GM12878 (cell line): ENCODE data around the gene COX7C. TPM values are rescaled to one million over a fixed set of nuclear protein-coding genes. Genes with fewer than 3 reads are reported as not detected.

Source experiments
- BACH1 ChIP-seq: fragments of 450-650 bp; IDR thresholded peaks from 2 replicates; pipeline ENCODE4 v1.6.1; 2017; ENCODE audit warnings: mild to moderate bottlenecking, borderline replicate concordance
- CEBPB ChIP-seq, 2 experiments: fragments of 150-350 bp in 1 of 2; IDR thresholded peaks; 2 replicates each; pipeline ENCODE4 v1.6.1; 2012 to 2014; ENCODE audit warnings: low read depth in 2 of 2, low read length in 2 of 2, borderline replicate concordance in 1 of 2, inconsistent platforms in 1 of 2
- CHD2 ChIP-seq: IDR thresholded peaks from 2 replicates; pipeline ENCODE4 v1.6.1; 2011; ENCODE audit warnings: low read depth, low read length, improper control_type of control experiment, borderline replicate concordance
- CREM ChIP-seq: IDR thresholded peaks from 2 replicates; pipeline ENCODE4 v1.6.1; 2014; ENCODE audit warnings: antibody characterized with exemption, low read depth
- EED ChIP-seq: sonication (generic); IDR thresholded peaks from 2 replicates; pipeline ENCODE4 v1.6.1; 2016; ENCODE audit warnings: antibody characterized with exemption, low read depth
- FOXM1 ChIP-seq: IDR thresholded peaks from 2 replicates; pipeline ENCODE4 v1.6.1; 2012; ENCODE audit warnings: low read depth, mild to moderate bottlenecking, inconsistent platforms, low read length, moderate library complexity
- IKZF1 ChIP-seq: fragments of 450-650 bp; conservative IDR thresholded peaks from 2 replicates; pipeline ENCODE4 v1.6.1; 2017; ENCODE audit warnings: antibody characterized with exemption, mild to moderate bottlenecking
- KAT2A ChIP-seq: conservative IDR thresholded peaks from 2 replicates; pipeline ENCODE4 v1.6.1; 2011; ENCODE audit warnings: low read depth, low read length; ENCODE audit not compliant: control insufficient read depth
- KLF5 ChIP-seq: fragments of 450-650 bp; IDR thresholded peaks from 2 replicates; pipeline ENCODE4 v1.6.1; 2014; ENCODE audit warnings: mild to moderate bottlenecking; ENCODE audit not compliant: partially characterized antibody
- PAX5 ChIP-seq: IDR thresholded peaks from 2 replicates; pipeline ENCODE4 v1.6.1; 2011; ENCODE audit warnings: low read depth, low read length, borderline replicate concordance
- PML ChIP-seq: IDR thresholded peaks from 2 replicates; pipeline ENCODE4 v1.6.1; 2012; ENCODE audit warnings: low read length, inconsistent platforms
- SMAD1 ChIP-seq: fragments of 450-650 bp; IDR thresholded peaks from 2 replicates; pipeline ENCODE4 v1.6.1; 2018; ENCODE audit warnings: mild to moderate bottlenecking, low read depth; ENCODE audit not compliant: partially characterized antibody
- SRF ChIP-seq, 2 experiments: IDR thresholded peaks; 2 replicates each; pipeline ENCODE4 v1.6.1; 2011; ENCODE audit warnings: low read depth in 2 of 2, low read length in 2 of 2, mild to moderate bottlenecking in 1 of 2, moderate library complexity in 1 of 2
- STAT1 ChIP-seq: fragments of 450-650 bp; conservative IDR thresholded peaks from 2 replicates; pipeline ENCODE4 v1.6.1; 2014; ENCODE audit warnings: antibody characterized with exemption, mild to moderate bottlenecking
- STAT3 ChIP-seq: IDR thresholded peaks from 2 replicates; pipeline ENCODE4 v1.6.1; 2011; ENCODE audit warnings: low read depth, low read length, improper control_type of control experiment
- TAF1 ChIP-seq: IDR thresholded peaks from 2 replicates; pipeline ENCODE4 v1.6.1; 2011; ENCODE audit warnings: mild to moderate bottlenecking, low read depth, low read length, borderline replicate concordance
- TCF12 ChIP-seq: IDR thresholded peaks from 2 replicates; pipeline ENCODE4 v1.6.1; 2011; ENCODE audit warnings: low read depth, mild to moderate bottlenecking, low read length
- TCF3 ChIP-seq: IDR thresholded peaks from 2 replicates; pipeline ENCODE4 v1.6.1; 2012; ENCODE audit warnings: low read depth, mild to moderate bottlenecking, low read length, borderline replicate concordance; ENCODE audit not compliant: insufficient read depth
- USF1 ChIP-seq: IDR thresholded peaks from 2 replicates; pipeline ENCODE4 v1.6.1; 2011; ENCODE audit warnings: borderline replicate concordance, low read depth, mild to moderate bottlenecking, moderate library complexity, mixed read lengths, low read length; ENCODE audit not compliant: insufficient read depth; ENCODE audit errors: extremely low read length
- YBX1 ChIP-seq: fragments of 450-650 bp; IDR thresholded peaks from 2 replicates; pipeline ENCODE4 v1.6.1; 2016; ENCODE audit warnings: antibody characterized with exemption
- ZBTB4 ChIP-seq: fragments of 450-650 bp; formaldehyde crosslinking; IDR thresholded peaks from 2 replicates; pipeline ENCODE4 v1.4.0; 2022; ENCODE audit warnings: mild to moderate bottlenecking, moderate library complexity
- ZBTB40 ChIP-seq: fragments of 450-650 bp; IDR thresholded peaks from 2 replicates; pipeline ENCODE4 v1.6.1; 2016; ENCODE audit warnings: mild to moderate bottlenecking, moderate library complexity, borderline replicate concordance
- ZNF622 ChIP-seq: fragments of 450-650 bp; IDR thresholded peaks from 2 replicates; pipeline ENCODE4 v1.6.1; 2017; ENCODE audit warnings: mild to moderate bottlenecking, inconsistent platforms
- polyA plus RNA-seq, 11 experiments: library from polyadenylated mRNA; depleted of rRNA in 4 of 11; unstranded in 6 of 11; stranded (reverse) in 5 of 11; fragments of >200 nt; fragmentation: Nextera tagmentation in 4 of 11; fragmentation: Illumina TruSeq in 1 of 11; extraction: Ambion mirVana in 4 of 11; extraction: Trizol in 1 of 11; gene quantifications; 1 replicate in 1 of 11; 2 replicates in 10 of 11; pipeline versions ENCODE4 v1.2.1 to v1.2.3, GENCODE V29; 2011 to 2016; ENCODE audit warnings: inconsistent platforms in 2 of 11, missing spikeins in 2 of 11, low read depth in 1 of 11
- total RNA-seq, 4 experiments: library from RNA; depleted of rRNA in 3 of 4; stranded (reverse); fragments of >200 nt in 3 of 4; fragmentation: Illumina TruSeq in 1 of 4; extraction: Trizol in 1 of 4; gene quantifications; 2 replicates each; pipeline versions ENCODE4 v1.2.1 to v1.2.3, GENCODE V29; 2013 to 2021

The COX7C gene
- total and polyA plus RNA-seq, 10 of the 15 experiments (the other 5 are each of a cell fraction or from before 2014, with no cell fraction given) = 484 to 1,591 (median 883) TPM

DNA sequence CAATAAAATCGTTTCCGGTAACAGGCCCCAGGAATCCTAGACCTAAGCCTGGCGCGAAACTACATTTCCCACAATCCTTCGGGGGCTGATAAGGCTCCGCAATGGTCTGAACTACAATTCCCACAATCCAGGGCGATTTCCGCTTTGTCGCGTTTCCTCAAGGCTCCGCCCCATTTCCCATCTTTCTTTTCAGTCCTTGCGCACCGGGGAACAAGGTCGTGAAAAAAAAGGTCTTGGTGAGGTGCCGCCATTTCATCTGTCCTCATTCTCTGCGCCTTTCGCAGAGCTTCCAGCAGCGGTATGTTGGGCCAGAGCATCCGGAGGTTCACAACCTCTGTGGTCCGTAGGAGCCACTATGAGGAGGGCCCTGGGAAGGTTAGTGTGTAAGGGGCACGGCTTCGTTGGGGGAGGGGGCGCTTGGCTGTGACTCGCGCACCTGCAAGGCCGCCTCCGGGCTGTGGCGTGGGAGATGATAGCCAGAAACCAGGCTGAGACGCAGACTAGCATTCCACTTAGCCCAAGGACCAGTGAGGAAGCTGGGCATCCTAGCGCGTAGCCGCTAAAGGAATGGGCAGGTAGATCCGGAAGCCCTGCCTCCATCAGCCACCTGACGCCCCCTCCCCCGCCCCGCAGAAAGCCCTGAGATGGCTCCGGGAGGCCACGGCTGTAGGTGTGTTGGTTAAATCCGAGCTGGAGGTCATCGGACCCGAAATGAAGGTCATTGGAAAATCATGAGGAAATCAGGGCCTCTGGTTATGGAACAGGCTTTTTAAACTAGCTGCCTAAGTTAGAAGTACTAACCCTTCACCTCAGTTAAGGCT is at the start of gene COX7C (continued):
- TF ChIP-seq CREM = peak; percentile 97
- no peak for TF ChIP-seq KAT2A
- TF ChIP-seq SRF (IDR thresholded peaks at IDR 0.05; ENCODE audit: low read depth in 2 of 2, low read length in 2 of 2) = peak in 1 of 2 experiments; percentile 21; a peak in 1 of 4 replicates
- no peak for TF ChIP-seq ZNF622
- TF ChIP-seq SMAD1 = peak; percentile 49
- peak; percentile 97 for TF ChIP-seq IKZF1
- no peak for TF ChIP-seq USF1
- TF ChIP-seq STAT1 = no peak
- no peak for TF ChIP-seq YBX1
- TF ChIP-seq FOXM1 = peak; percentile 45; the same call in 1 of the 2 replicates
- peak; percentile 93; the same call in 1 of the 2 replicates for TF ChIP-seq PML
- TF ChIP-seq CHD2 = peak; percentile 86
- TF ChIP-seq EED = no peak
- 0 out of 2 replicates have a peak, but pooled peaks have one; percentile 52 for TF ChIP-seq STAT3
- TF ChIP-seq TCF3 = no peak
- TF ChIP-seq PAX5 = no peak
- peak; percentile 8; the same call in 1 of the 2 replicates for TF ChIP-seq BACH1
- TF ChIP-seq ZBTB40 = peak; percentile 90
- TF ChIP-seq TCF12 = no peak
- TF ChIP-seq KLF5 = peak; percentile 50
- peak; percentile 82 for TF ChIP-seq TAF1
- TF ChIP-seq CEBPB (IDR thresholded peaks at IDR 0.05; ENCODE audit: borderline replicate concordance in 1 of 2, low read depth in 2 of 2, low read length in 2 of 2) = no peak
- no peak for TF ChIP-seq ZBTB4 (CRISPR knock-in tag)
